AG10803 (cell line): ENCODE results near the gene GNG11.

Experiments
- DNase-seq: peaks from one replicate; pipeline ENCODE4 v3.0.0; 2010; ENCODE audit warnings: low read depth
- H3K4me3 ChIP-seq: 2 replicates; pipeline ENCODE4 v1.5.1; 2011; ENCODE audit warnings: mild to moderate bottlenecking, low read length, control low read depth
- TF ChIP-seq, protein P1 (sequence below): conservative IDR thresholded peaks from 2 replicates; pipeline ENCODE4 v1.5.1; 2011; ENCODE audit warnings: mild to moderate bottlenecking, low read length, control low read depth, inconsistent platforms

The GNG11 gene

DNA sequence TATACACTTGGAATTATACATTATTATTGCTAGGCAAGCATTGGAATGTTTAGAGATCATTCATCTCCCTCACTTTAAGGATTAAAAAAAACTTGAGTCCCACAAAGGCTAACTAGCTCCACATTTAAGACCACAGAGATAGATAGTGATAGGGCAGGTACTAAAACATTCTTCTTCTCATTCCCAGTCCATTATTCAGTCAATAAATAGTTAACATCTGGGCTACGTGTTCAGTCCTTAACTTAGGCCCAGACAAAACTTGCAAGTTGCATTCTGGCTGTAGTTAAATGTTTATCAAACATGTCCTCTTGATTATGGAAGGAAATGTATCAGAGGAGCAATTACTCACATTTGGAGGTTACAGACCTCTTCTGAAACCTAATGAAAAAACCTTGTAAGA is 2.4 kb downstream of the GNG11 start:
- DNase-seq: peak; percentile 44
- TF ChIP-seq, protein P1, sequence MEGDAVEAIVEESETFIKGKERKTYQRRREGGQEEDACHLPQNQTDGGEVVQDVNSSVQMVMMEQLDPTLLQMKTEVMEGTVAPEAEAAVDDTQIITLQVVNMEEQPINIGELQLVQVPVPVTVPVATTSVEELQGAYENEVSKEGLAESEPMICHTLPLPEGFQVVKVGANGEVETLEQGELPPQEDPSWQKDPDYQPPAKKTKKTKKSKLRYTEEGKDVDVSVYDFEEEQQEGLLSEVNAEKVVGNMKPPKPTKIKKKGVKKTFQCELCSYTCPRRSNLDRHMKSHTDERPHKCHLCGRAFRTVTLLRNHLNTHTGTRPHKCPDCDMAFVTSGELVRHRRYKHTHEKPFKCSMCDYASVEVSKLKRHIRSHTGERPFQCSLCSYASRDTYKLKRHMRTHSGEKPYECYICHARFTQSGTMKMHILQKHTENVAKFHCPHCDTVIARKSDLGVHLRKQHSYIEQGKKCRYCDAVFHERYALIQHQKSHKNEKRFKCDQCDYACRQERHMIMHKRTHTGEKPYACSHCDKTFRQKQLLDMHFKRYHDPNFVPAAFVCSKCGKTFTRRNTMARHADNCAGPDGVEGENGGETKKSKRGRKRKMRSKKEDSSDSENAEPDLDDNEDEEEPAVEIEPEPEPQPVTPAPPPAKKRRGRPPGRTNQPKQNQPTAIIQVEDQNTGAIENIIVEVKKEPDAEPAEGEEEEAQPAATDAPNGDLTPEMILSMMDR: no peak
- peak overlapping the region; percentile 76 for H3K4me3 ChIP-seq

DNA sequence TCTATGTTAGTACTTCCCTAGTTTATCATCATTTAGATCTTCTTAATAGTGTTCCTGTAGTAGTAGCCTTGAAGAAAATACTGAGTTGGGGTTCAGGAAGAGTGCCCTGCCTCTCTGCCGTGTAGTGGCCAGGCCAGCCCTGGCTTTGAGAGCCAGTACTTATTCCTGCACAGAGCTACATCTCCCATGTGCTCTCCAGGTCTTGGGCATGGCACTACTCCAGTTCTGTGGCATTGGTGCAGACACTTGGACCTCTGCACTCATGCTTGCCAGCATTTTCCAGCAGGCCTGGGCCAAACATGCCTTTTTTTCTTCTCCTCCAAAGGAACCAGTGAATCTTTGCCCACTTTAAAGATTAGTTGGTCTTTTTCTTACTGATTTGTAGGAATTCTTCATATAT is 5.3 kb downstream of the GNG11 start:
- DNase-seq: no peak
- H3K4me3 ChIP-seq: no peak overlapping the region
- TF ChIP-seq, protein P1: no peak

DNA sequence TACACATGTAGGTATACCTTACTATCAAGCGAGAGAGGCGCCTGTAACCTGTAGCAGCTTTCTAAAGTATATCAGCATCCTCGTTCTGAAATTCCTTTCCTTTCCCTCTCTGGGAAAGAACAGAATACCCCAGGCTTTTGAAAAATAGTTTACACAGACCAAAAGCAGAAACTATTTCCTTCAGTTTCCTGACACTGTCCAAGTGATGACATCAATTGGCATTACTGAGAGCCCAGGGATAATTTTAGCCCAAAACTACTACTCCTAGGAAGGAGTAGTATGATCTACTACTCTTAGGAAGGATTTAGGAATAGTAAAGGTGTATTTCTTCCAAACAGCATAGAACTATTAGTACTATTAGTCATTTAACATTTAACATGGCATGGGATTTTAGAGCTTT is 6.0 kb downstream of the GNG11 start:
- TF ChIP-seq, protein P1: no peak
- no peak for DNase-seq
- no peak overlapping the region for H3K4me3 ChIP-seq

DNA sequence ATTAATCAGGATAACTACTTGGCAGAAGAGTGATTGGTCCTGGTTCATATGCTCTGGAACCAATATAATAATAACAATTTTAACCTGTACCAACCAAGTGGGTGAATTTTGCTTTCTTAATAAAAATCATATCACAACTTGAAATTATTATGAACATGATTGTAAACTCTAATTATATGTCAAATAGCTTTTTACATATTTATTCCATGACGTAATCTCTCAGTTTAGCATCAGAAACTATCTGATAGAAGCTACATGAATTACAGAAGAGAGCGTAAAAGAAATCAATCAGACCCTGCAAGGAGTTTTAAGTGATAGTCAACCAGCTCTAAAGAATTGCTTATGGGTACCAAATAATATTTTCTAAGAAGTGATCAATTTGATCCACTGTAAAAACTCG is 10.1 kb downstream of the GNG11 start:
- TF ChIP-seq, protein P1: no peak
- no peak for DNase-seq

GRCh38 chr7:93933156-93933555 is 11.6 kb downstream of the GNG11 start:
- no peak overlapping the region for H3K4me3 ChIP-seq
- DNase-seq: no peak
- TF ChIP-seq, protein P1: no peak

More for the DNA sequence above, 10.1 kb downstream of the GNG11 start:
- no peak overlapping the region for H3K4me3 ChIP-seq

GRCh38 chr7:93935102-93935501 is 13.6 kb downstream of the GNG11 start:
- no peak for DNase-seq
- H3K4me3 ChIP-seq: no peak overlapping the region
- TF ChIP-seq, protein P1: no peak

DNA sequence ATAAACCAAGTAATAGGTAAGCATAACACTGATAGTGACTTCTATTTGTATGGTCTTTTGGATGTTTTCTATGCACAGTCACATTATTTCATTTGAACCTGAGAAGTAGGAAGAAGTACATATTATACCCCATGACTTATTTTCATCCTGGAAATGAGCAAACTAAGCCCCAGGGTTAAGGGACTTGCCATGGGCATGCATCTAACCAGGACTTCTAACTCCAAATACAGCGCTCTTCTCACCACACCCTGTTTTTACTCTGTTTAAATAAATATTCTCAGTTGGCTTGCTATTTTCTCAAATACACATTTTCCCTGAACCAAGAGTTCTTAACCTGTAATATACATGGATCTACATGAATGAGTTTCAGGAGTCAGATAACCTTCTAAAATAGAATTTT is 16.3 kb downstream of the GNG11 start:
- DNase-seq: no peak
- no peak overlapping the region for H3K4me3 ChIP-seq
- TF ChIP-seq, protein P1: no peak
